Activated CD4-positive, alpha-beta T cell treated with anti-CD3 and anti-CD28 coated beads, Interleukin-2, amount 50 U/mL, for 24 hours (primary cell): ENCODE data around the gene ABHD17B.
"Not testable (repeated sequence)": the region's sequence is repeated elsewhere in the genome, so short reads cannot be mapped to it uniquely, and the experiment has no call there.

Experiments used
- DNase-seq, 2 donors: peaks; one replicate each; pipeline ENCODE4 v3.0.0-alpha.2; 2020; ENCODE audit warnings: low read depth in 1 of 2, low spot score in 1 of 2

ABHD17B gene

GRCh38 chr9:71911061-71911907 lies at the start of gene ABHD17B, which contains the start of gene C9orf85:
TSS of gene ABHD17B (minus strand) at chr9:71911193. CDS start at chr9:71875080, 36,113 bp downstream.
TSS of gene C9orf85 (plus strand) at chr9:71911639. CDS start at chr9:71911735, 96 bp downstream.
- DNase-seq, result peak; percentile 82 to 95

GRCh38 chr9:71955300-71955915 lies 44.4 kb upstream of the ABHD17B start:
- DNase-seq, result no peak

DNA sequence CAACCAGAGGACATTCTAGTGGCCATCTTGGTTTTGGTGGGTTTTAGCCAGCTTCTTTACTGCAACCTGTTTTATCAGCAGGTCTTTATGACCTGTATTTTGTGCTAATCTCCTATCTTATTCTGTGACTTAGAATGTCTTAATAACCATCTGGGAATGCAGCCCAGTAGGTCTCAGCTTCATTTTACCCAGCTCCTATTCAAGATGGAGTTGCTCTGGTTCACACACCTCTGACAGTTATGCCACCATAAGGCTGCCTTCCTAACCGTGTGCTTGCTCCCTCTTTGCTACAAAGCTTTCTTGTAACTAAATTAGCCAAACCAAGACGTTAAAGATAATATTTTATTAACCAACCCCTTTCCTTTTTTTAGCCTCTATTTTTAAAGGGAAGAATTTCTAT lies 43.7 kb upstream of the ABHD17B start:
- DNase-seq, result not testable (repeated sequence)

DNA sequence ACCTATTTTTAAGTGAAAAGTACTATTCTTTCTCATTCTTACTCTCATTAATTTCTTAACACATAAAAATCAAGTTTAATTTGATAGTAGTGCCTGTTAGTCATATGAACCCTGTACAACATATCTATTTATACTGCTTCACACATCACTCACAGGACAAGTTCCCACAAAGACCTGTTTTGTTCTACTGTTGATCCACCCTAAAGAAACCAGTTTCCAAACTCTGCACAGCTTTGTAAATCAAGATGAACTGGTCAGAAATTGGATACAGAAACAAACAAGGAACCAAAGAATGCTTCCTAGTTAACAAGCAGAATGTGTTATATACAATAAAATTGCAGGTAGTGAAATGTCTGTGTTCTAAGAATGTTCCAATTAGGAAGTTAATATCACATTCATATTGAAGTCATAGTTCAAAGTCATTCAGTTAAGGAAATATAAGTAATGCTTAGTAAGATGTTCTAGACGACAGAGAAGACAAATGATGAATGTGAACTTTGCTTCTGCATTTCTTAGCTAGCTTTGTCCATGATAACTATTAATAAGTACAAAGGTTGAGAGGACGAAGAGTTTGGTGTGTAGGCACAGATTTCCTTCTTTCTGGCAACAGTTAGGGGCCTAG lies 33.9 kb upstream of the ABHD17B start:
- DNase-seq, result no peak

- no peak for DNase-seq
Measured at GRCh38 chr9:71941998-71942567, 31.1 kb upstream of the ABHD17B start.

DNA sequence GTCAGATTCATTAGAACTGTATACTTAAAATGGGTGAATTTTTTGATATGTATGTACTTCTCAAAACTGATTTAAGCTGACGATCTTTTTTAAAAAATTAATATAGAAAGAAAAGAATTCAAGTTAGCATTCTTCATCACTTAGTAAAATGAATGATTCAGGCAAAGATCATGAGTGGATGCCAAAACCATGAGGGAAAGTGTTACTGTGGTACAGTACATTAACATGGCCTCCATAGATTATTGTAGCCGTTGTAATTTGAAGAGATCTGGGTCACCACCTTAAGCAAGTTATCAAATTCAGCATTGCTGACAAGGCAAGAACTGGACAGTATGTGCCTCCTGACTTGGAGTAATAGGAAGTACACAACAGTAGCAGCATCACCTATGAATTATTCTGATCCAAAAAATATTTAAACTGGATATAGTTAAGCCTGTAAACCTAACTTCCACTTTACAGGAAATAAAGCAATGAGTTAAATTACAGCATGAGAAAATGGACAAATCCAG lies 30.1 kb upstream of the ABHD17B start:
- DNase-seq, result no peak

- DNase-seq, result no peak
Measured at GRCh38 chr9:71937898-71938297, 26.9 kb upstream of the ABHD17B start.

- no peak for DNase-seq
Measured at GRCh38 chr9:71937070-71937625, 26.2 kb upstream of the ABHD17B start.

DNA sequence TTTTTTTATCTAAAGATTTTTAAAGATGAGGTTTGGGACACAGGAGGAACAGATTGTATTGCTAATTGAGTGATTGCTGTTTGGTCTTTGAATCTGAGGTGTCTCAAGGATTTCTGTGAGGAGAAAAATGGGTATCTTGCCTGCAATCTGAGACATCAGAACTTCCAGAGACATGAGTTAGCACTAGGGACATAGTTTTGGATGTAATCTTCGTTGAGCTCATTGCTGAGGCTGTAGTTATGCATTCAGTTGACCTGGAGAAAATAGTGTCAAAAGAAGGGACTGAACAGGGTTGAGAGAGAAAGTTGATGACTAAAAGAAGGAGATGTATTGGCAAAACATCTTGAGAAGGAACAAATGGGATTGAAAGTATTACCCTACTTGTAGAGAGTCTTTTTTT lies 25.1 kb upstream of the ABHD17B start:
- no peak for DNase-seq

GRCh38 chr9:71931166-71931565 lies 20.2 kb upstream of the ABHD17B start:
- DNase-seq, result no peak

DNA sequence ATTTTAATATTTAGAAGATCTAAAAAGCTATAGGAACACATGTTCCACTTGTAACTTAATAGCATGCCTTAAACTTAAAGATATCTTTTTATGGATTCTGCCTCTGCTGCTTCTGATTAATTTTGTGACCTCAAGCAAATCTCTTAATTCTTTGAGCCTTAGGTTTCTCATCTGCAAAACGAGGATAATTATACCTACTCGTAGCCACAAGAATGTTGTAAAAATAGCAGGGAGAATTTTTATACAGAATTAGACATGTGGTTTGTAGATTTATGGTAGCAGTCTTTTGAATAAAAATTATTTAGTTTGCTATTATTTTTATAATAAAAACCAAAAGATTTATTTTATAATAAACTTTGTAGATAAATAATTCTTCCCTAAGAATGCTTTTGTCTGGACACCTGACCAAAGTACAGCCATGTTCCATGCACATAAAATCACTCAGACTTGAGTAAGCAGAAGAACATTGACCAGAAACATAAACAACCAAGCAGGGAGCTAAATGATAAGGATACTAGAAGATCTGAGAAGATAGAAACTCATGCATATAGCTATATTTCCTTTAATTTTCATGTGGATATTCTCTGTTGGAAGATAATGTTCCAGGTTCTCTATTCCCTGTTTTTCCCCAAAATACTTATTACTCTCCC lies 18.9 kb upstream of the ABHD17B start:
- no peak for DNase-seq

GRCh38 chr9:71929223-71929622 lies 18.2 kb upstream of the ABHD17B start:
- DNase-seq, result no peak

DNA sequence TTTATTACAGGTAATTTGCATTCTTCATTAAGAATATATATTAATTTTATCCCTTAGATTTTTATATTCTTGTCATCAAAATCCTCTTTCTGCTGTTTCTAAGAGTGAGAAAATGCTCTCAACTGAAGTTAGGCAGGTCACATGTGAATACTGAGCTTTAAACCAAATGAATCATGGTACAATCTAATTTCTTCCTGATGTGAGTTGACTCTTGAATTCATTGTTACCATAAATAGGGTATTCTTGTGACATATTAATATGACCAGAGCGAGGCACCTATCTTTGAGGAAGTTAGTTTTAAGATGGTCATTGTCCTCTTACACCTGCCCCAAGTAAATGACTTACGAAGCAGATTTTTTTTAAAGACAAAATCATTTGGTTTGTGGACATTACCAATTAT lies 17.8 kb upstream of the ABHD17B start:
- DNase-seq, result no peak

GRCh38 chr9:71928376-71928775 lies 17.4 kb upstream of the ABHD17B start:
- DNase-seq, result no peak

DNA sequence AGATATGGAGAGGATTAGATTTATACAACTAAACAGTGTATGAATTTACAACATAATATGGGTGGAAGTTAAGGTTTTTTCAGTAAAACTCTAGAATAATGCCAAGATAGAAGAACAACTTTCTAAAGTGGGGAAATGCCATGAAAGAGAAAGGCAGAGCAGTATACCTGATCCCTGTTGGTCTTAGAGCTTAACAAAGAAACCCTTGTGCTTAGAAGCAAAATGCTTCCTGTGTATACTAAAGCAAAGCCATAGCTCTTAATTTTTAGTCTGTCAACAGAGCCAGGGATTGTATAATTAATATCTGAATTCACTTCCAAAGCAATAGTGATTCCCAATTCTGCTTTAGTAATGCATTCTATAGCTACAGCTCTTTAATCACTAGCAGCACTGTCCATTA lies 14.8 kb upstream of the ABHD17B start:
- no peak for DNase-seq

- DNase-seq, result no peak
Measured at GRCh38 chr9:71924576-71924975, 13.6 kb upstream of the ABHD17B start.

DNA sequence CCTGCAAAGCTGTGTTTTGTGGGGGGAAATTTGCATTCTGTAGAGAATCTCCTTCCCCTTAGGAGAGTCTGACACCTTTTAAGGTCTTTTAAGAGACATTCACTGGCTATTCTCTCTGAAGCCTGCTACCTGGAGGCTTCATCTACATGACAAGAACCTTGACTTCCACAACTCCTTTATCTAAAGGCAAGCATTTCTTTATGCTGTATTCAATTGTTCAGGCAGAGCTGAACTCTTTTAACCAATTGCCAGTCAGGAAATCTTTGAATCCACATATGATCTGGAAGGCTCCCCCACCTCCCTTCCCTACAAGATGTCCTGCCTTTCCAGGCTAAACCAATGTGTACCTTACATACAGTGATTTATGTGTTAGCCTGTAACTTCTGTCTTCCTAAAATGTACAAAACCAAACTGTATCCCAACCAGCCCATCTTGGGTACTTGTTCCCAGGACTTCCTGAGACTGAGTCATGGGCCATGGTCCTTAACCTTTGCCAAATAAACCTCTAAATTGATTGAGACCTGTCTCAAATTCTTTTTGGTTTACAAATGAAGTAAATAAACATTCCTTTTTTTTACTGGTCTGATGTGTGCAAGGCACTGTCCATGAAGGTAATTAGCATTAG lies 10.3 kb upstream of the ABHD17B start:
- DNase-seq, result no peak

DNA sequence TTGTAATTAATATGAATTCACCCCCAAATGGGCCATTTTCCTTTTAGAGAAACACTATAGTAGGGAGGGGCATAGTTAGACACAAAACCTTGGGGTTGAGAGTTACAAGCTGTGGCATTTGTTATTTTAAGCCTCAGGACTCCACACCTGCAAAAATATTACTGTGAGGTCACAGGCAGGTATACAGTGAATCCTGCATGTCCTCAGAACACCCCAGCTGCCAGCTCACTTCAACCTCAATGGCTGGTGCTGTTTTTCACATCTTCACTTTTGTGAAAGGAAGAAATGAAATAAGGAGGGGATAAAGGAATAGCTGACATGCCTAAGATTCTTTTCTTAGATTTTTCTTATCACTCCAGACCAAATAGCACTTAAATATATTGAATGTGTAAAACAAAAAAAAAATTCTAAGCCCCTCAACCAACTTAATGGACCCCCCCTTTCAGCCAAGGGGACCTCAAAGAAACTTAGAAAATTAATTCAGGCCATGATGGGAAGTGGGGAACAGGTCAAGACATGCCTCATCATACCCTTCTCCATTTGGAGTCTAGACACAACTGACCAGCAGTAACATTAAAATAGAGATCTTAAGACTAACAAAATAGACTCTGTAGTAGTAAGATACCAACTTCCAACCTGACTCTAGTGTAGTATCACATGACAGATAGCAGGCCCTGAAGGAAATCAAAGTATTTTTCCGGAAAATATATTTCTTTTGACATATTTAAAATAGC lies 9.6 kb upstream of the ABHD17B start:
- no peak for DNase-seq

GRCh38 chr9:71918419-71918818 lies 7.4 kb upstream of the ABHD17B start:
- no peak for DNase-seq
